Fibroblast of lung (primary cell): ENCODE results near the gene CSPG4. TPM values are rescaled to one million over a fixed set of nuclear protein-coding genes. Genes with fewer than 3 reads are reported as not detected.
A peak's percentile ranks its signal among the peaks of the same experiment; 100 is the strongest.
"Not testable (repeated sequence)": the region's sequence is repeated elsewhere in the genome, so short reads cannot be mapped to it uniquely, and the experiment has no call there.

Source experiments
- DNase-seq, 2 donors: peaks; one replicate each; pipeline versions ENCODE4 v3.0.0 to v3.0.0-alpha.2; 2010; ENCODE audit warnings: low read depth in 2 of 2
- H2AFZ ChIP-seq: 2 replicates; pipeline ENCODE4 v1.5.1; 2012; ENCODE audit warnings: low read length, control low read depth, inconsistent platforms
- H3K27ac ChIP-seq: 2 replicates; pipeline ENCODE4 v1.5.1; 2011; ENCODE audit warnings: low read length, control low read depth; ENCODE audit not compliant: insufficient read depth
- H3K27me3 ChIP-seq: 2 replicates; pipeline ENCODE4 v1.5.1; 2011; ENCODE audit warnings: mild to moderate bottlenecking, low read length; ENCODE audit not compliant: control insufficient read depth, insufficient read depth
- H3K36me3 ChIP-seq: 2 replicates; pipeline ENCODE4 v1.5.1; 2011; ENCODE audit warnings: low read length; ENCODE audit not compliant: control insufficient read depth, insufficient read depth
- H3K4me1 ChIP-seq: 2 replicates; pipeline ENCODE4 v1.5.1; 2011; ENCODE audit warnings: low read length; ENCODE audit not compliant: control insufficient read depth, insufficient read depth; ENCODE audit errors: extremely low read depth
- H3K4me2 ChIP-seq: 2 replicates; pipeline ENCODE4 v1.5.1; 2011; ENCODE audit warnings: low read length, control low read depth; ENCODE audit not compliant: insufficient read depth; ENCODE audit errors: extremely low read depth
- H3K4me3 ChIP-seq, 4 experiments: fragments of 200-600 bp in 1 of 4; sonication (generic) in 1 of 4; replicated peaks in 1 of 4; 2 replicates each; pipeline ENCODE4 v1.5.1; 2011 to 2016; ENCODE audit warnings: low read length in 4 of 4, low read depth in 3 of 4, mild to moderate bottlenecking in 3 of 4, control low read depth in 2 of 4, inconsistent platforms in 1 of 4, mixed read lengths in 1 of 4; ENCODE audit not compliant: insufficient read depth in 1 of 4; ENCODE audit errors: control extremely low read depth in 1 of 4
- H3K79me2 ChIP-seq: 2 replicates; pipeline ENCODE4 v1.5.1; 2012; ENCODE audit warnings: mild to moderate bottlenecking, low read length, inconsistent platforms; ENCODE audit not compliant: control insufficient read depth, insufficient read depth
- H3K9ac ChIP-seq: 2 replicates; pipeline ENCODE4 v1.5.1; 2011; ENCODE audit warnings: mild to moderate bottlenecking, low read length, control low read depth; ENCODE audit not compliant: insufficient read depth
- H3K9me3 ChIP-seq: 2 replicates; pipeline ENCODE4 v1.5.1; 2012; ENCODE audit warnings: low read depth, low read length; ENCODE audit not compliant: control insufficient read depth, insufficient read depth
- H4K20me1 ChIP-seq: 2 replicates; pipeline ENCODE4 v1.5.1; 2011; ENCODE audit warnings: low read length; ENCODE audit not compliant: control insufficient read depth, insufficient read depth; ENCODE audit errors: extremely low read depth
- CTCF ChIP-seq, 2 donors: IDR thresholded peaks in 1 of 2; conservative IDR thresholded peaks in 1 of 2; 1 replicate in 1 of 2; 2 replicates in 1 of 2; pipeline ENCODE4 v1.5.1; 2011 to 2012; ENCODE audit warnings: low read length in 2 of 2, control low read depth in 1 of 2, inconsistent platforms in 1 of 2, low read depth in 1 of 2, mild to moderate bottlenecking in 1 of 2
- EZH2 ChIP-seq: IDR thresholded peaks from 2 replicates; pipeline ENCODE4 v1.5.1; 2012; ENCODE audit warnings: low read length, control low read depth, mild to moderate bottlenecking; ENCODE audit errors: missing control alignments
- polyA minus RNA-seq: library from RNA; depleted of rRNA, polyadenylated mRNA; stranded (reverse); fragments of >200 nt; gene quantifications from 2 replicates; pipeline ENCODE4 v1.2.3, GENCODE V29; 2011; ENCODE audit warnings: low replicate concordance
- polyA plus RNA-seq, 2 donors: library from polyadenylated mRNA; depleted of rRNA in 1 of 2; stranded (reverse) in 1 of 2; unstranded in 1 of 2; fragments of >200 nt; gene quantifications; 2 replicates each; pipeline ENCODE4 v1.2.1, GENCODE V29; 2011 to 2012; ENCODE audit warnings: missing spikeins in 1 of 2
- total RNA-seq: library from RNA; depleted of rRNA; stranded (reverse); fragments of >200 nt; gene quantifications from 2 replicates; pipeline ENCODE4 v1.2.1, GENCODE V29; 2014

Gene CSPG4
- total RNA-seq = 26.5 and 109 TPM in 2 replicates
- polyA plus RNA-seq = 14.5 and 23.1 TPM in 2 replicates
- polyA plus RNA-seq (2012) = 47.8 and 91.2 TPM in 2 replicates
- polyA minus RNA-seq = 130 and 217 TPM in 2 replicates

DNA sequence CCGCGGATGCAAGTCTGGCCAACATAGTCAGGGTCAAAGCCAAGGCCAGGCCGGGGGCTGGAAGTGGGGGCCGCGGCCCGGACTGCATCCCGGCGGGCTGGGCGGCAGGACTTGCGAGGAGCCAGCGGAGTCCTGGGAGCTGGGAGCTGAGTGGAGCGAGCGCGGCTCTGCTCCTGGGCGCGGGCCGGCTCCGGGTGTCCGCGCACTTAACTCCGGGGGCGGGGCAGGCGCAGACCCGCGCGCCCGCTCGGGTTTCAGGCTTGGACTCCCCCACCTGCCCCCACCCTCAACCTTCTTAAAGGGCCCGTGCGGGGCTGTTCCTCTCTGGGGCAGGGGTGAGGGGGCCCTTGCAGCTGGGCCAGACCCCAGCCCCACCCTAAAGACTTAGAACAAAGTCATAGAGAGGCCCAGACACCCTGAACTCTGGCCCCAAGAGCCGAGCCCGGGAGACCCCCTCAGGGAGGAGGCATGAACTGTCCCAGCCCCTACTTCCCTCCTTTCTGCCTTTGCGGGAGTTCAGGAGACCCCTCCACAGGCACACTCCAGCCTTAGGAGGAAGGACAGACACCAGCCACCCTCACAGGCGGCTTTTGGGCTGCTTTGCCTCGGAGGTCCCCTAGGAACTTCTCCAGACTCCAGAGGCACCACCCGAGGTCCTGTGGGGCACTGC is at the start of gene CSPG4:
Gene CSPG4 (minus strand): TSS at position 181 of the 670 bp plus-strand sequence. CDS start 93 bp downstream, at position 88.
- Histone ChIP-seq H4K20me1 (no peaks in the 10 kb centered on the region), H3K4me2 (peak within 1 kb of the TSS; percentile 59), H3K27me3 (no peaks in the 10 kb centered on the region), H3K4me1 (peaks cover 25% of the 10 kb centered on the region), H2AFZ (peak within 1 kb of the TSS; percentile 35), H3K4me3 (peak within 1 kb of the TSS; percentile 68 to 92 (median 76)), H3K9ac (peak within 1 kb of the TSS; percentile 82), H3K79me2 (peaks cover 27% of the 10 kb centered on the region), H3K36me3 (no peaks in the 10 kb centered on the region), H3K9me3 (no peaks in the 10 kb centered on the region), H3K27ac (peak within 1 kb of the TSS; percentile 60)
- peak; percentile 71 to 81 for DNase-seq
- no peak for TF ChIP-seq CTCF (conservative IDR thresholded peaks at IDR 0.05 in 1 of 2, IDR thresholded peaks at IDR 0.05 in 1 of 2; ENCODE audit: low read depth in 1 of 2, low read length in 2 of 2)
- TF ChIP-seq EZH2 = no peak

GRCh38 chr15:75762357-75762718 is 49.7 kb upstream of the CSPG4 start:
- H3K4me1 ChIP-seq, H3K27me3 ChIP-seq, H3K36me3 ChIP-seq, DNase-seq, H2AFZ ChIP-seq, H3K9me3 ChIP-seq, H3K9ac ChIP-seq, H3K27ac ChIP-seq, H3K4me2 ChIP-seq, H3K4me3 ChIP-seq, H3K79me2 ChIP-seq, H4K20me1 ChIP-seq: not testable (repeated sequence)

DNA sequence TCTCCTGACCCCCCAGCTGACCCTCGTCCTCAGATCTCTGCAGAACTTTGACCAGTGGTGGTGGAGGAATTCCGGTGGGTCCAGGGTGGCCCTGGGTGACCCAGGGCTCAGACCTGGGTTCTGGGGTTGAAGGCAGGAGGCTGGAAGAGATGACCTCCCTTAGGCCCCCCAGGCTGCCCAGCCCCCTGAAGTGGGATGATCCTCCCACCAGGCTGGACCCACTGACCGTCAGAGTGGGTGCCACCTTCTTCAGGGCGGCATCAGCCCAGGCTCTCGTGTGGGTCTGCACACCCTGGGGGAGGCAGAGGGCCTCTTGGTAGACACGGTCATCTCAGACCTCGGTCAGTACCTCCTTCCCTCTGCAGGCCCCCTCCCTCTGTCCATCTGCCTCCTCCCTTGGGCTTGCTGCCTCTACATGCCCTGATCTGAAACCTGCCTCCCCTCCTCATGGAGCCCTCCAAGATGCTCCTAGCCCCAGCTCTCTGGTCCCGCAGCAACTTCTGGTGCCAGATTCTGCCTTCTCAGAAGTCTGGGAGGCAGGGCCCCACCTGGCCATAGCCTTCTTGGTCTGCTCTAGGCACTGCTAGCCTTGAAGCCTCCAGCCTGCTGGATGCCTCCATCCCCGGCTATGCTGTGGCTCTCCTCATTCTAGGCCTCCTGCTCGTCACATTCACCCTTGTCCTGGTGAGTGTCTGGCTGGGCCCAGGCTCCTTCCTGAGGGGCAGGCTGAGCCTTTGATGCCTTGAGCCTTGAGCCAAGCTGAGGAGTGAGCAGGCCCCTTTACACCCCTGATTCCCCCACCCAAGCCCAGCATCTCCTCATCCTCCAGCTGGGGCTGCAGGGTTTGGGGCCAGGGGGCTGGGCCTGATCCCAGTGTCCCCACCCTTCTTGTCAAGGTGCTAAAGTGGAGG is 49.1 kb upstream of the CSPG4 start:
- Histone ChIP-seq H3K9me3 (no peaks in the 10 kb centered on the region), H3K9ac (no peak overlapping the region), H3K4me1 (peaks cover 2% of the 10 kb centered on the region), H3K4me2 (no peak overlapping the region), H3K27me3 (no peaks in the 10 kb centered on the region), H3K4me3 (no peak overlapping the region), H2AFZ (no peak overlapping the region), H4K20me1 (no peaks in the 10 kb centered on the region), H3K79me2 (no peaks in the 10 kb centered on the region), H3K27ac (no peak overlapping the region), H3K36me3 (no peaks in the 10 kb centered on the region)
- DNase-seq = no peak
- TF ChIP-seq CTCF (conservative IDR thresholded peaks at IDR 0.05 in 1 of 2, IDR thresholded peaks at IDR 0.05 in 1 of 2; ENCODE audit: low read depth in 1 of 2, low read length in 2 of 2) = no peak
- TF ChIP-seq EZH2 = no peak
